NOMO-1 treated with DMSO at 0.1 percent for 48 hours (cell line): ENCODE measurements around the gene CST9.

Source experiments
- DNase-seq: peaks from one replicate; lab custom pipeline; 2025; ENCODE audit not compliant: unreplicated experiment; lab: John Stamatoyannopoulos, UW

CST9 gene

GRCh38 chr20:23554401-23554800, 51.3 kb downstream of the CST9 start:
- DNase-seq, result no peak
